Esophagus (tissue), 2 donors: ENCODE data around the gene JUP. TPM values are rescaled to one million over a fixed set of nuclear protein-coding genes. Genes with fewer than 3 reads are reported as not detected.
"Not testable (repeated sequence)": the region's sequence is repeated elsewhere in the genome, so short reads cannot be mapped to it uniquely, and the experiment has no call there.

Experiments
- H3K27ac ChIP-seq, 2 donors: one replicate each; pipeline ENCODE4 v1.5.1; 2013; ENCODE audit warnings: low read depth in 2 of 2, mild to moderate bottlenecking in 2 of 2, inconsistent platforms in 1 of 2, low read length in 1 of 2, moderate library complexity in 1 of 2
- H3K27me3 ChIP-seq, 2 donors: one replicate each; pipeline ENCODE4 v1.6.1; 2013; ENCODE audit warnings: low read length in 2 of 2, control low read depth in 1 of 2, mild to moderate bottlenecking in 1 of 2; ENCODE audit not compliant: insufficient read depth in 2 of 2, control insufficient read depth in 1 of 2
- H3K36me3 ChIP-seq, 2 donors: one replicate each; pipeline ENCODE4 v1.6.1; 2013; ENCODE audit warnings: low read length in 1 of 2; ENCODE audit not compliant: control insufficient read depth in 2 of 2, insufficient read depth in 2 of 2
- H3K4me1 ChIP-seq, 2 donors: one replicate each; pipeline ENCODE4 v1.6.1; 2013; ENCODE audit warnings: low read length in 1 of 2; ENCODE audit not compliant: control insufficient read depth in 2 of 2, insufficient read depth in 2 of 2
- H3K4me3 ChIP-seq, 2 donors: one replicate each; pipeline ENCODE4 v1.5.1; 2013; ENCODE audit warnings: low read length in 2 of 2, mild to moderate bottlenecking in 2 of 2, low read depth in 1 of 2, moderate library complexity in 1 of 2
- H3K9me3 ChIP-seq, 2 donors: one replicate each; pipeline ENCODE4 v1.6.1; 2013; ENCODE audit warnings: mild to moderate bottlenecking in 2 of 2, low read depth in 1 of 2, low read length in 1 of 2, moderate library complexity in 1 of 2; ENCODE audit not compliant: control insufficient read depth in 2 of 2, insufficient read depth in 1 of 2
- WGBS, 2 donors: extraction: QIAGEN DNeasy Blood & Tissue Kit; methylation state at CpG; one replicate each; pipeline ENCODE4 v1.1.7; 2013; 5-methylcytosine and 5-hydroxymethylcytosine counted together
- polyA plus RNA-seq, 2 donors: library from polyadenylated mRNA; stranded (reverse); fragments of 200-250 nt; gene quantifications; one replicate each; pipeline ENCODE4 v1.2.3, GENCODE V29; 2013
- donor health status: healthy with polysubstance abuse.
- donor health status: Bipolar disorder and iron deficiency.

The JUP gene
- 100 to 1,000 TPM; 445 to 752 TPM for polyA plus RNA-seq

- no peaks in the 10 kb centered on the region for H3K36me3 ChIP-seq
- H3K9me3 ChIP-seq: no peaks in the 10 kb centered on the region
- H3K4me3 ChIP-seq: peak within 1 kb of the TSS; percentile 60 to 88
- no peaks in the 10 kb centered on the region for H3K27me3 ChIP-seq
- peak within 1 kb of the TSS; percentile 97 to 98 for H3K27ac ChIP-seq
- 1 to 2% methylated on average over 68 to 79 of the region's 79 CpGs for WGBS, 2 donors
- H3K4me1 ChIP-seq: peaks cover 2 to 15% of the 10 kb centered on the region in 2 donors
These were observed at the start of gene JUP for GRCh38 chr17:41786227-41787020. JUP (minus strand) TSS chr17:41786711; CDS start chr17:41771854, 14,857 bp downstream.

- peak within 1 kb of the TSS; percentile 72 to 78 for H3K4me3 ChIP-seq
- 1 to 2% methylated on average over 44 to 72 of the region's 72 CpGs for WGBS, 2 donors
- no peaks in the 10 kb centered on the region for H3K9me3 ChIP-seq
- peaks cover 0 to 4% of the 10 kb centered on the region in 2 donors for H3K4me1 ChIP-seq
- no peaks in the 10 kb centered on the region for H3K27me3 ChIP-seq
- peak within 1 kb of the TSS; percentile 44 to 56 for H3K27ac ChIP-seq
- H3K36me3 ChIP-seq: peaks cover 2 to 7% of the 10 kb centered on the region in 2 donors
These were observed 49.5 kb upstream of the JUP start, which contains the start of gene NT5C3B for GRCh38 chr17:41835800-41836549. NT5C3B (minus strand) TSS chr17:41836232; CDS start chr17:41836193, 39 bp downstream.

GRCh38 chr17:41835214-41835799 lies 48.8 kb upstream of the JUP start:
- peak overlapping the region; percentile 44 to 56 for H3K27ac ChIP-seq
- H3K4me3 ChIP-seq: peak overlapping the region; percentile 72 to 78
- peaks cover 2 to 7% of the 10 kb centered on the region in 2 donors for H3K36me3 ChIP-seq
- H3K4me1 ChIP-seq: peaks cover 0 to 4% of the 10 kb centered on the region in 2 donors
- no peaks in the 10 kb centered on the region for H3K9me3 ChIP-seq
- H3K27me3 ChIP-seq: no peaks in the 10 kb centered on the region
- 14 to 21% methylated on average over 10 to 13 of the region's 13 CpGs for WGBS, 2 donors

GRCh38 chr17:41829961-41830360 lies 43.5 kb upstream of the JUP start:
- H3K36me3 ChIP-seq: peaks cover 11 to 14% of the 10 kb centered on the region in 2 donors
- H3K9me3 ChIP-seq, H3K4me3 ChIP-seq, H3K4me1 ChIP-seq, H3K27me3 ChIP-seq, H3K27ac ChIP-seq: not testable (repeated sequence)
- WGBS, 2 donors: 85 to 86% methylated on average over 10 of the region's 10 CpGs

- peaks cover 6 to 9% of the 10 kb centered on the region in 2 donors for H3K36me3 ChIP-seq
These were observed 38.8 kb upstream of the JUP start for GRCh38 chr17:41825175-41825845.

GRCh38 chr17:41824086-41824485 lies 37.6 kb upstream of the JUP start:
- Histone ChIP-seq H3K27me3 (no peaks in the 10 kb centered on the region), H3K4me3 (no peak overlapping the region), H3K36me3 (peaks cover 5 to 6% of the 10 kb centered on the region in 2 donors), H3K27ac (no peak overlapping the region), H3K4me1 (no peaks in the 10 kb centered on the region), H3K9me3 (no peaks in the 10 kb centered on the region)
- 62 to 68% methylated on average over 7 of the region's 7 CpGs for WGBS, 2 donors

More at GRCh38 chr17:41825175-41825845, 38.8 kb upstream of the JUP start:
- WGBS, 2 donors: 88% methylated on average over 19 of the region's 19 CpGs
- Histone ChIP-seq H3K4me1 (no peaks in the 10 kb centered on the region), H3K27me3 (no peaks in the 10 kb centered on the region), H3K27ac (no peak overlapping the region), H3K9me3 (no peaks in the 10 kb centered on the region), H3K4me3 (no peak overlapping the region)

- H3K27me3 ChIP-seq: no peaks in the 10 kb centered on the region
- 90 to 91% methylated on average over 7 of the region's 7 CpGs for WGBS, 2 donors
- H3K4me3 ChIP-seq: no peak overlapping the region
- no peak overlapping the region for H3K27ac ChIP-seq
- H3K4me1 ChIP-seq: no peaks in the 10 kb centered on the region
- peaks cover 5% of the 10 kb centered on the region in 2 donors for H3K36me3 ChIP-seq
- H3K9me3 ChIP-seq: no peaks in the 10 kb centered on the region
These were observed 37.1 kb upstream of the JUP start for GRCh38 chr17:41823580-41823979.

- Histone ChIP-seq H3K36me3 (peaks cover 4 to 5% of the 10 kb centered on the region in 2 donors), H3K4me1 (no peaks in the 10 kb centered on the region), H3K4me3 (no peak overlapping the region), H3K27me3 (no peaks in the 10 kb centered on the region), H3K27ac (no peak overlapping the region), H3K9me3 (no peaks in the 10 kb centered on the region)
- WGBS, 2 donors: 80 to 100% methylated on average over 1 of the region's 1 CpG
These were observed 36.6 kb upstream of the JUP start for GRCh38 chr17:41823141-41823524.
